C4-2B (cell line): ENCODE data around the gene SPECC1L.

Experiments used
- H3K27ac ChIP-seq: fragments of 450-650 bp; 2 replicates; pipeline ENCODE4 v1.5.1; 2017
- ZFX ChIP-seq: fragments of 450-650 bp; IDR thresholded peaks from 2 replicates; pipeline ENCODE4 v1.6.1; 2017
- TF ChIP-seq, protein P1 (sequence below): fragments of 450-650 bp; conservative IDR thresholded peaks from 2 replicates; pipeline ENCODE4 v1.5.1; 2017; ENCODE audit warnings: mild to moderate bottlenecking

The SPECC1L gene

DNA sequence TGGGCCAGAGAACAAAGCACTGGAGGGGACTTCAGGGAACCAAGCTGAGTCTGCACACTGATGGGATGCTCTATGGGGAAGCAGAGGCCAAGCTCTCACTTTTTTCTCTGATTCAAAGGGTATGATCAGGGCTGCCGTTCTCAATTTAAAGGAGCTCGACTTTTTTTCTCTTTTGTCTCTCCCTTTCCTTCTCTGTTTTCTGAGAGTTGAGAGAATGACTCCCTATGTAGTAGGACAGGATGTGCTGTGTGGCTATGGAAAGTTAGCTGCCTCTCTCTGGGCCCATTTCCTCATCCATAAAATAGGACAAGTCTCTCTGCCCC is 164.7 kb downstream of the SPECC1L start:
- TF ChIP-seq, protein P1, sequence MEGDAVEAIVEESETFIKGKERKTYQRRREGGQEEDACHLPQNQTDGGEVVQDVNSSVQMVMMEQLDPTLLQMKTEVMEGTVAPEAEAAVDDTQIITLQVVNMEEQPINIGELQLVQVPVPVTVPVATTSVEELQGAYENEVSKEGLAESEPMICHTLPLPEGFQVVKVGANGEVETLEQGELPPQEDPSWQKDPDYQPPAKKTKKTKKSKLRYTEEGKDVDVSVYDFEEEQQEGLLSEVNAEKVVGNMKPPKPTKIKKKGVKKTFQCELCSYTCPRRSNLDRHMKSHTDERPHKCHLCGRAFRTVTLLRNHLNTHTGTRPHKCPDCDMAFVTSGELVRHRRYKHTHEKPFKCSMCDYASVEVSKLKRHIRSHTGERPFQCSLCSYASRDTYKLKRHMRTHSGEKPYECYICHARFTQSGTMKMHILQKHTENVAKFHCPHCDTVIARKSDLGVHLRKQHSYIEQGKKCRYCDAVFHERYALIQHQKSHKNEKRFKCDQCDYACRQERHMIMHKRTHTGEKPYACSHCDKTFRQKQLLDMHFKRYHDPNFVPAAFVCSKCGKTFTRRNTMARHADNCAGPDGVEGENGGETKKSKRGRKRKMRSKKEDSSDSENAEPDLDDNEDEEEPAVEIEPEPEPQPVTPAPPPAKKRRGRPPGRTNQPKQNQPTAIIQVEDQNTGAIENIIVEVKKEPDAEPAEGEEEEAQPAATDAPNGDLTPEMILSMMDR: no peak
- no peak for TF ChIP-seq ZFX
- H3K27ac ChIP-seq: no peak overlapping the region

DNA sequence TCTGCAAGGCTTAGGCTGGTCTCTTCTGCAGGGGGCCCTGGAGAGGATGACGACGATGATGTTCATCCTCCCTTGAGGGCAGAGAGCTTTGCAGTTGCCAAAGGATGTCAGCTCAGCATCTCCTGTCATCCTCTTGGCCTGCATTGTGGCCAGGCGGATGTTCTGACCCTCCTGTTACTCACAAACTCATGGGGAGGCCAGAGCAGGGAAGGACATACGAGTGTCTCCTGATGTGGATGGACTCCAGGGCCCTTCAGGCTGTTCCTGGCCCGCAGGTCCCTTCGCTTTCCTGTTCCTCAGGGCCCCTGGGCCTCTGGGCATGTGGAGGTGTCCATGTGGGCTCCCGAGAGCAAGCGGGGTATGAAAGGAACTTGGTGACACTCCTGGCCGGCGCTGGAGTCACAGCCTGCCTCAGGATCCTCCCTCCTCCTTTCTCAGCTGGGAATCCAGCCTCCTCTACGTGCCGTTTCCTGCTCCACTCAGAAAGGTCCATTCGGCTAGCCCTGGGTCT is 165.3 kb downstream of the SPECC1L start:
- TF ChIP-seq ZFX: no peak
- TF ChIP-seq, protein P1: no peak
- no peak overlapping the region for H3K27ac ChIP-seq

DNA sequence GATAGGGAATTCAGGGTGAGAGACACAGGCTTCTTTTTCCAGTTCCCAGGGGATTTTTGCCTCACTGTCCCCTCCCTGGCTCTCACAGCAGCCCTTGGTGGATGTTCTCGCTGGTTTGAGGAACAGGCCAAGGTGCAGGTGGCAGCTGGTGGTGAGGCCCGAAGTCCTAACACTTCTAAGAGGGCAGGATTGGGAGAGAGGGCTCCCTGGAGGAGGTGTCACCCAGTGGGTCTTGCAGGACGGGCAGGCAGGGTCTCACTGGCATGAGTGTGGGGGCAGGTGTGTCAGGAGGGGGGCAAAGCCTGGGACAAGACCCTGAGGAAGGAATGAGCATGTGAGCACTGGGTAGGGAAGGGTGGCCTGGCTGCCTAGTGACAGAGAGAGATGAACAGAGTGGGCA is 165.9 kb downstream of the SPECC1L start:
- H3K27ac ChIP-seq: no peak overlapping the region
- TF ChIP-seq, protein P1: no peak
- TF ChIP-seq ZFX: no peak

DNA sequence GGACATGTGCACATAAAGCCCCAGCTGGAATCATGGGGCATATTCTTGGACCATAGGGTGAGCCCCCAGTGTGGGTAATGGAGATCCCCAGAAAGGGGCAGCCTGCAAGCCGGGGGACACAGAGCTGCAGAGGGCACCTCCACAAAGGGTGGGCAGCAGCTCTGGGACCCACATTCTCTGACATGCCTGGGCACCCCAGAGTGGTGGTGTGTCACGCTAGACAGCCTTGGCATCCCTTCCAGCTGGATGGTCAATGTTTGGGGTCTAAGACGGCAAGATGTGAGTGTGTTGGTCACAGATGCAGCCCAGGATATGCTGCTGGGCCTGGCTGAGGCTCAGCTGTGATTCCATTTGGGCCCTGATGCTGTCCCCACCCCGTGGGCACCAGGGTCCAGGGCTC is 166.5 kb downstream of the SPECC1L start:
- H3K27ac ChIP-seq: no peak overlapping the region
- no peak for TF ChIP-seq ZFX
- TF ChIP-seq, protein P1: no peak

DNA sequence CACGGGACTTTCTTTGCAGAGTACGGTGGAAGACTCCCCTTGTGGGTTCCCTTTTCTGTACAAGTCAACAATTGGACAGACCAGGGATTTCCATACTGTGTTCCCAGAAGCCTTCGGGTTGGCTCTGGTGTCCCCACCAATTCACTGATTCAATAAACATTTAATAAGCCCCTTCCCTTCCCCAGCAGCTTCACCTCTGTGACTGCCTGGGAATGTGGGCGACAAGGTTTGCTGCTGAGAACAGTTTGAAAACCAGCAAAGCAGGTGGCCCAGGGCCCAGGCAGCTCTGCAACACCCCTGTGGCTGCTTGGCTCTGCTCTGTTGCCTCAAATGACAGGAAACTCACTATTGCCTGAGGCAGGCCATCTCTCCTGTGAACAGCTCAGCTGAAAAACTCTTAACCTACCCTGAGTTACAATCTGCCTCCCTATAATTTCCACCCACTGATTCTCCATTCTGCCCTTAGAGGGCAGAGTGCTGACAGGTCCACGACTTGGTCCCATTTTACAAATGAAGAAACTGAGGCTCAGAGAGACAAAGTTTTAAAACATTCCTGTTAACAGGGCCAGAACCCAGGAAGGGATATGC is 167.2 kb downstream of the SPECC1L start:
- no peak for TF ChIP-seq ZFX
- TF ChIP-seq, protein P1: no peak; the same call in 1 of the 2 replicates
- no peak overlapping the region for H3K27ac ChIP-seq

DNA sequence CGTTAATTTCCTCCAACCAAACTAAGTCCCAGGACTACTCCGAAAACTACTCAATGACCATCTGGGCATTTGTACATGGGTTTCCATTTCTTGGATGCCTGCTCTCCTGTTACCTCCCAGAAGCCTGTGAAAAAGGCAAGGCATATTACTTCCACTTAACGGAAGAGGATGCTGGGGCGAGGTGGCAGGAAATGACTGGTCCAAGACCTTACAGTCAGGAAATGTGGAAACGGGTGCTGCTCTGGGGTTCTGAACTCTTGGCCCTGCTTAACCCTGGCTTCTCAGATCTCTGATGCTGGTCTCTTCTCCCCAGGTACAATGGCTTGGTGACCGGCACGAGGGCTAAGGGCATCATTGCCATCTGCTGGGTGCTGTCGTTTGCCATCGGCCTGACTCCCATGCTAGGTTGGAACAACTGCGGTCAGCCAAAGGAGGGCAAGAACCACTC is 169.7 kb downstream of the SPECC1L start:
- H3K27ac ChIP-seq: no peak overlapping the region
- TF ChIP-seq, protein P1: no peak
- no peak for TF ChIP-seq ZFX

DNA sequence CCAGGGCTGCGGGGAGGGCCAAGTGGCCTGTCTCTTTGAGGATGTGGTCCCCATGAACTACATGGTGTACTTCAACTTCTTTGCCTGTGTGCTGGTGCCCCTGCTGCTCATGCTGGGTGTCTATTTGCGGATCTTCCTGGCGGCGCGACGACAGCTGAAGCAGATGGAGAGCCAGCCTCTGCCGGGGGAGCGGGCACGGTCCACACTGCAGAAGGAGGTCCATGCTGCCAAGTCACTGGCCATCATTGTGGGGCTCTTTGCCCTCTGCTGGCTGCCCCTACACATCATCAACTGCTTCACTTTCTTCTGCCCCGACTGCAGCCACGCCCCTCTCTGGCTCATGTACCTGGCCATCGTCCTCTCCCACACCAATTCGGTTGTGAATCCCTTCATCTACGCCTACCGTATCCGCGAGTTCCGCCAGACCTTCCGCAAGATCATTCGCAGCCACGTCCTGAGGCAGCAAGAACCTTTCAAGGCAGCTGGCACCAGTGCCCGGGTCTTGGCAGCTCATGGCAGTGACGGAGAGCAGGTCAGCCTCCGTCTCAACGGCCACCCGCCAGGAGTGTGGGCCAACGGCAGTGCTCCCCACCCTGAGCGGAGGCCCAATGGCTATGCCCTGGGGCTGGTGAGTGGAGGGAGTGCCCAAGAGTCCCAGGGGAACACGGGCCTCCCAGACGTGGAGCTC is 170.2 kb downstream of the SPECC1L start:
- TF ChIP-seq ZFX: no peak
- TF ChIP-seq, protein P1: no peak
- no peak overlapping the region for H3K27ac ChIP-seq
